Esophagus (tissue), 2 donors: ENCODE measurements around the gene HOXC9. TPM values are rescaled to one million over a fixed set of nuclear protein-coding genes. Genes with fewer than 3 reads are reported as not detected.
A peak's percentile ranks its signal among the peaks of the same experiment; 100 is the strongest.

Source experiments
- H3K27ac ChIP-seq, 2 donors: one replicate each; pipeline ENCODE4 v1.5.1; 2013; ENCODE audit warnings: low read depth in 2 of 2, mild to moderate bottlenecking in 2 of 2, inconsistent platforms in 1 of 2, low read length in 1 of 2, moderate library complexity in 1 of 2
- H3K27me3 ChIP-seq, 2 donors: one replicate each; pipeline ENCODE4 v1.6.1; 2013; ENCODE audit warnings: low read length in 2 of 2, control low read depth in 1 of 2, mild to moderate bottlenecking in 1 of 2; ENCODE audit not compliant: insufficient read depth in 2 of 2, control insufficient read depth in 1 of 2
- H3K36me3 ChIP-seq, 2 donors: one replicate each; pipeline ENCODE4 v1.6.1; 2013; ENCODE audit warnings: low read length in 1 of 2; ENCODE audit not compliant: control insufficient read depth in 2 of 2, insufficient read depth in 2 of 2
- H3K4me1 ChIP-seq, 2 donors: one replicate each; pipeline ENCODE4 v1.6.1; 2013; ENCODE audit warnings: low read length in 1 of 2; ENCODE audit not compliant: control insufficient read depth in 2 of 2, insufficient read depth in 2 of 2
- H3K4me3 ChIP-seq, 2 donors: one replicate each; pipeline ENCODE4 v1.5.1; 2013; ENCODE audit warnings: low read length in 2 of 2, mild to moderate bottlenecking in 2 of 2, low read depth in 1 of 2, moderate library complexity in 1 of 2
- H3K9me3 ChIP-seq, 2 donors: one replicate each; pipeline ENCODE4 v1.6.1; 2013; ENCODE audit warnings: mild to moderate bottlenecking in 2 of 2, low read depth in 1 of 2, low read length in 1 of 2, moderate library complexity in 1 of 2; ENCODE audit not compliant: control insufficient read depth in 2 of 2, insufficient read depth in 1 of 2
- WGBS, 2 donors: extraction: QIAGEN DNeasy Blood & Tissue Kit; methylation state at CpG; one replicate each; pipeline ENCODE4 v1.1.7; 2013; 5-methylcytosine and 5-hydroxymethylcytosine counted together
- polyA plus RNA-seq, 2 donors: library from polyadenylated mRNA; stranded (reverse); fragments of 200-250 nt; gene quantifications; one replicate each; pipeline ENCODE4 v1.2.3, GENCODE V29; 2013
- donor health status: healthy with polysubstance abuse.
- donor health status: Bipolar disorder and iron deficiency.

HOXC9 gene
- polyA plus RNA-seq, 2 donors = 0.20 to 0.51 TPM

- Histone ChIP-seq H3K9me3 (peaks cover 0 to 3% of the 10 kb centered on the region in 2 donors), H3K27ac (no peak overlapping the region), H3K27me3 (peaks cover 10 to 37% of the 10 kb centered on the region in 2 donors), H3K4me3 (peak overlapping the region in 1 of 2 donors; percentile 38), H3K36me3 (no peaks in the 10 kb centered on the region), H3K4me1 (peaks cover 6 to 9% of the 10 kb centered on the region in 2 donors)
- WGBS, 2 donors = 2 to 3% methylated on average over 25 of the region's 25 CpGs
Measured at GRCh38 chr12:53975064-53975471, 24.9 kb upstream of the HOXC9 start.

- peaks cover 0 to 3% of the 10 kb centered on the region in 2 donors for H3K9me3 ChIP-seq
- H3K4me3 ChIP-seq = peak overlapping the region in 1 of 2 donors; percentile 9
- H3K27me3 ChIP-seq = peaks cover 10 to 40% of the 10 kb centered on the region in 2 donors
- H3K36me3 ChIP-seq = no peaks in the 10 kb centered on the region
- WGBS, 2 donors = 11 to 15% methylated on average over 31 of the region's 31 CpGs
- H3K4me1 ChIP-seq = peaks cover 6 to 9% of the 10 kb centered on the region in 2 donors
- H3K27ac ChIP-seq = no peak overlapping the region
Measured at GRCh38 chr12:53975479-53976152, 24.3 kb upstream of the HOXC9 start.

- H3K27me3 ChIP-seq = peaks cover 10 to 39% of the 10 kb centered on the region in 2 donors
- no peak overlapping the region for H3K4me3 ChIP-seq
- 21 to 26% methylated on average over 21 of the region's 21 CpGs for WGBS, 2 donors
- H3K27ac ChIP-seq = no peak overlapping the region
- H3K36me3 ChIP-seq = no peaks in the 10 kb centered on the region
- peaks cover 6 to 9% of the 10 kb centered on the region in 2 donors for H3K4me1 ChIP-seq
- H3K9me3 ChIP-seq = peaks cover 0 to 3% of the 10 kb centered on the region in 2 donors
Measured at GRCh38 chr12:53976172-53976822, 23.7 kb upstream of the HOXC9 start.

- no peaks in the 10 kb centered on the region for H3K36me3 ChIP-seq
- H3K27me3 ChIP-seq = peaks cover 10 to 39% of the 10 kb centered on the region in 2 donors
- H3K27ac ChIP-seq = no peak overlapping the region
- H3K4me3 ChIP-seq = no peak overlapping the region
- H3K4me1 ChIP-seq = peaks cover 6 to 9% of the 10 kb centered on the region in 2 donors
- 13 to 19% methylated on average over 9 of the region's 9 CpGs for WGBS, 2 donors
- peaks cover under 1 to 3% of the 10 kb centered on the region in 2 donors for H3K9me3 ChIP-seq
Measured at GRCh38 chr12:53976823-53977595, 23.0 kb upstream of the HOXC9 start.

- Histone ChIP-seq H3K9me3 (peaks cover 2 to 3% of the 10 kb centered on the region in 2 donors), H3K27me3 (peaks cover 7 to 45% of the 10 kb centered on the region in 2 donors), H3K4me1 (peaks cover 6 to 9% of the 10 kb centered on the region in 2 donors), H3K36me3 (no peaks in the 10 kb centered on the region), H3K27ac (no peak overlapping the region), H3K4me3 (no peak overlapping the region)
- 5 to 13% methylated on average over 11 of the region's 11 CpGs for WGBS, 2 donors
Measured at GRCh38 chr12:53977596-53978445, 22.1 kb upstream of the HOXC9 start.

- no peak overlapping the region for H3K27ac ChIP-seq
- H3K9me3 ChIP-seq = peaks cover 0 to 2% of the 10 kb centered on the region in 2 donors
- no peak overlapping the region for H3K4me3 ChIP-seq
- peaks cover under 1 to 6% of the 10 kb centered on the region in 2 donors for H3K4me1 ChIP-seq
- WGBS, 2 donors = 7 to 9% methylated on average over 15 of the region's 15 CpGs
- no peaks in the 10 kb centered on the region for H3K36me3 ChIP-seq
- peaks cover 7 to 44% of the 10 kb centered on the region in 2 donors for H3K27me3 ChIP-seq
Measured at GRCh38 chr12:53978477-53979356, 21.2 kb upstream of the HOXC9 start.

- Histone ChIP-seq H3K4me3 (no peak overlapping the region), H3K36me3 (no peaks in the 10 kb centered on the region)
Measured at GRCh38 chr12:53980104-53980801, 19.7 kb upstream of the HOXC9 start.

More at GRCh38 chr12:53980104-53980801, 19.7 kb upstream of the HOXC9 start:
- Histone ChIP-seq H3K4me1 (peaks cover 0 to 2% of the 10 kb centered on the region in 2 donors), H3K27ac (no peak overlapping the region), H3K9me3 (peaks cover 0 to 2% of the 10 kb centered on the region in 2 donors), H3K27me3 (peaks cover 7 to 41% of the 10 kb centered on the region in 2 donors)
- 28 to 48% methylated on average over 7 of the region's 7 CpGs for WGBS, 2 donors
